ENCODE results near the gene SRCIN1.
"Not testable (repeated sequence)": the region's sequence is repeated elsewhere in the genome, so short reads cannot be mapped to it uniquely, and the experiment has no call there.

The SRCIN1 gene, protein sequence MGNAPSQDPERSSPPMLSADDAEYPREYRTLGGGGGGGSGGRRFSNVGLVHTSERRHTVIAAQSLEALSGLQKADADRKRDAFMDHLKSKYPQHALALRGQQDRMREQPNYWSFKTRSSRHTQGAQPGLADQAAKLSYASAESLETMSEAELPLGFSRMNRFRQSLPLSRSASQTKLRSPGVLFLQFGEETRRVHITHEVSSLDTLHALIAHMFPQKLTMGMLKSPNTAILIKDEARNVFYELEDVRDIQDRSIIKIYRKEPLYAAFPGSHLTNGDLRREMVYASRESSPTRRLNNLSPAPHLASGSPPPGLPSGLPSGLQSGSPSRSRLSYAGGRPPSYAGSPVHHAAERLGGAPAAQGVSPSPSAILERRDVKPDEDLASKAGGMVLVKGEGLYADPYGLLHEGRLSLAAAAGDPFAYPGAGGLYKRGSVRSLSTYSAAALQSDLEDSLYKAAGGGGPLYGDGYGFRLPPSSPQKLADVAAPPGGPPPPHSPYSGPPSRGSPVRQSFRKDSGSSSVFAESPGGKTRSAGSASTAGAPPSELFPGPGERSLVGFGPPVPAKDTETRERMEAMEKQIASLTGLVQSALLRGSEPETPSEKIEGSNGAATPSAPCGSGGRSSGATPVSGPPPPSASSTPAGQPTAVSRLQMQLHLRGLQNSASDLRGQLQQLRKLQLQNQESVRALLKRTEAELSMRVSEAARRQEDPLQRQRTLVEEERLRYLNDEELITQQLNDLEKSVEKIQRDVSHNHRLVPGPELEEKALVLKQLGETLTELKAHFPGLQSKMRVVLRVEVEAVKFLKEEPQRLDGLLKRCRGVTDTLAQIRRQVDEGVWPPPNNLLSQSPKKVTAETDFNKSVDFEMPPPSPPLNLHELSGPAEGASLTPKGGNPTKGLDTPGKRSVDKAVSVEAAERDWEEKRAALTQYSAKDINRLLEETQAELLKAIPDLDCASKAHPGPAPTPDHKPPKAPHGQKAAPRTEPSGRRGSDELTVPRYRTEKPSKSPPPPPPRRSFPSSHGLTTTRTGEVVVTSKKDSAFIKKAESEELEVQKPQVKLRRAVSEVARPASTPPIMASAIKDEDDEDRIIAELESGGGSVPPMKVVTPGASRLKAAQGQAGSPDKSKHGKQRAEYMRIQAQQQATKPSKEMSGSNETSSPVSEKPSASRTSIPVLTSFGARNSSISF

DNA sequence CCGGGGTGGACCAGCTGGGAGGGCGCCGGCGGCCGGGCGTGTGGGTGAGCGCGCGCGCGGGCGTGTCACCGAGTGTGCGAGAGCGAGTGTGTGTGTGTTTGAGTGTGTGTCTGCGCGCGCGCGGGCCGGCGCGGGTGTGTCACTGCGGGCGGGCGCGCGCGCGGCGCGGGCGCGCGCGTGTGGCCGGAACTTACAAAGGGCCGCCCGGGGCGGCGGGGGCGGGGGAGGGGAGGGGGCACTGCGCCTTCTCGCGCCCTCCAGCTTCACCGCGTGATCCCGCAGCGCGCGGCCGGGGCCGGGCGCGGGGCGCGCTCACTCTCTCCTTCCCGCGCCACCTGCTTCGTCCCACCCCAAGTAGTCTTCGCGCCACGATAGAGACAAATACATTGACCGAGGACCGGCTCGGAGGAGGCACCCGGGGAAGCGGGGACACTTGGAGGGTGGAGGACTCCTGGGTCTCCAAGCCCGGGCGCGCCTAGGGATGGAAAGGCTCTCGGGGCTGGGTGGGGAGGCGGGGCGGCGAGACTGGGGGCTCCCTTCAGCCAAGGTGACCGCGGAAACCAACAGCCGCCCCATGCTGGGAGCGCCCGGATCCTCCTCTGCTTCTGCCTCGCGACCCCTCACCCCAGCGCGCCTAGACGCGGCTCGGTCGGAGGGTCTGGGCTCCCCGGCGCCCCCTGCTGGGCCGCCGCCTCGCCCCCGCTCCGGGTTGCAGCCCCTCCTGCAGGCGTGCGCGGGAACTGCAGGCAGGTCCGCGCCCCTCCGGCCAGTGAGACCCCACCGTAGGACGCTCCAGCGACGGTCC is at the start of gene SRCIN1:
Gene SRCIN1, minus strand, starts transcription at position 112 of the 805 bp plus-strand sequence. CDS start 247 bp downstream, outside the sequence.
- no peak for DNase-seq

DNA sequence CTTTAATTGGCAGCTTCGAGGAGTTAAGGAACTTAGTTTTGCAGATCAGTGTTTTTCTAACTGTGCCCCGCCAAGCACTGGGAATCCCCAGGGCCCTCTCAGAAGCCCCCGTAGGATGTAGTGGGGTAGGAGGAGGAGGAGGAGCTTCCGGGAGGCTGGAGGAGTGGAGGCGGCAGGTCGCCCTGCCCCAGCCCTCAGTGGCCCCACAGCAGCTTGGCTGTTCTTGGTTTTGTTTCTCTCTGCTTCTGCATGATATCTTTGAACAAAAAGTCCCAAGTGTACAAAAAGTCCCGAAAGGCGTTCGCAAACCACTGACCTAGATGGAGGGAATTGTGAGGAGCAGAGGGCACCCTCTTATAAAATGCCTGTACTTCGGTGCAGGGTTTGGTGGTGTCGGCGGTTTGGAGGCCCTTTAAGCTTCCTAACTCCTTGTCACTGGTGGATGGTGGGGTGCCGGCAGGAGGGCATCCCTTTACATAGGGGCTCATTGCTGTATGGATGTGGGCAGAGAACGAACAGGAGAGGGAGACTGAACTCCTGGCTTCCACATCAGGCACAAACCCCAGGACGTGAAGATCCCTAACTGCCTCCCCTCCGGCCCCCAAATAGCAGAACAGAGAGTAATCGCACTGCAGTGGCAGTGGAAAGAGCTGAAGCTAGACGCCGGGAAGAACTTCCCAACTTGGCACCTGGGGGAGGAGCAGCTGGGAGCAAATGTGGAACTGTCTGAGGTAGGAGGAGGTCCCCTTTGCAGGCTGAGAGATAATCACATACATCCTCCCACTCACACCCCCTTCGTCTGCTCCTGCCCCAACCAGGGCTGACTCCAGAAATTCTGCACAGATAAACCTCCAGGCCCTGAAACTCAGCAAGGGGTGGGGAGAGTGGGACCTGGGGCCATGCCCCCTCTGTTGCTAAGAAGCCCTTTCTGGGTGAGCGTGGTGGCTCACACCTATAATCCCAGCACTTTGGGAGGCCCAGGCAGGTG is 49.0 kb upstream of the SRCIN1 start:
- peak in 1 of 2 donors; percentile 39 for DNase-seq

- no peak for DNase-seq
Measured at GRCh38 chr17:38653679-38654078, 47.9 kb upstream of the SRCIN1 start.

DNA sequence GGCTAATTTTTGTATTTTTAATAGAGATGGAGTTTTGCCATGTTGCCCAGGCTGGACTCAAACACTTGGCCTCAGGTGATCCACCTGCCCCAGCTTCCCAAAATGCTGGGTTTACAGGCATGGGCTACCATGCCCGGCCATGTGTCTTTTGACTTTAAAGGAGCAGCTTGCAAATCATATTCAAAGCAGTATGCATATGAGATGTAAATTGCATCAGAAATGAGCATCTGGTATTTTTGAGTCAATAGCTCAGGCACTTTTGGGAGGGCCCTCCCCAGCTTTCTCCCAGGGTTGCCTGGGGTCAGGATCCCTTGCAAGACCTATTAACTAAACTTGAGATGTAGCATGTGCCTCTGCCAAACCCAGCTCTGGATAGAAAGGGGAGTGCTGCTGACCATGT is 47.5 kb upstream of the SRCIN1 start:
- no peak for DNase-seq

DNA sequence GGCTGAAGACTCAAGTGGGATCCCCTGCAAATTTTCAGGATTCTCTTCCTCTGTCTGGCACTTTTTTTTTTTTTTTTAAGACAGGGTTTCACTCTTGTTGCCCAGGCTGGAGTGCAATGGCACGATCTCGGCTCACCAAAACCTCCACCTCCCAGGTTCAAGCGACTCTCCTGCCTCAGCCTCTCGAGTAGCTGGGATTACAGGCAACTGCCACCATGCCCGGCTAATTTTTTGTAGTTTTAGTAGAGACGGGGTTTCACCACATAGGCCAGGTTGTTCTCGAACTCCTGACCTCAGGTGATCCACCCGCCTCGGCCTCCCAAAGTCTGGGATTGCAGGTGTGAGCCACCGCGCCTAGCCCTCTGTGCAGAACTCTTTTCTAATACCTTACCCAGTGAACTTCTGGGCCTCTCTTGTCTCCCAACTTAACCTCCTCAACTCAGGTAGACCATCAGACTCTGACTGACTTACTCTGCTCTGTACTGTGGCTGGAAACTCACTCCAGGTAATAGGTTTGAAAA is 45.0 kb upstream of the SRCIN1 start:
- not testable (repeated sequence) for DNase-seq

DNA sequence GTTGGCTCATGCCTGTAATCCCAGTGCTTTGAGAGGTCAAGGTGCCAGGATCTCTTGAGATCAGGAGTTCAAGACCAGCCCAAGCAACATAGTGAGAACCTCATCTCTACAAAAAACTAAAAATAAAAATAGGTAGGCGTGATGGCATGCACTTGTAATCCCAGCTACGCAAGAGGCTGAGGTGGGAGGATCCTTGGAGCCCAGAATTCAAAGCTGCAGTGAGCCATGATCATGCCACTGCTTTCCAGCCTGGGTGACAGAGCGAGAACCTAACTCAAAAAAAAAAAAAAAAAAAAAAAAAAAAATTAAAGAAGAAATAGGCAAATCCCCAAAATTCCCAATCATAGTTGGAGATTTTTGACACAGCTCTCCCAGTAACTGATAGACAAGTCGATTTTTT is 32.2 kb upstream of the SRCIN1 start:
- peak in 1 of 2 donors; percentile 22 for DNase-seq

- no peak for DNase-seq
Measured at GRCh38 chr17:38636054-38636453, 30.3 kb upstream of the SRCIN1 start.

DNA sequence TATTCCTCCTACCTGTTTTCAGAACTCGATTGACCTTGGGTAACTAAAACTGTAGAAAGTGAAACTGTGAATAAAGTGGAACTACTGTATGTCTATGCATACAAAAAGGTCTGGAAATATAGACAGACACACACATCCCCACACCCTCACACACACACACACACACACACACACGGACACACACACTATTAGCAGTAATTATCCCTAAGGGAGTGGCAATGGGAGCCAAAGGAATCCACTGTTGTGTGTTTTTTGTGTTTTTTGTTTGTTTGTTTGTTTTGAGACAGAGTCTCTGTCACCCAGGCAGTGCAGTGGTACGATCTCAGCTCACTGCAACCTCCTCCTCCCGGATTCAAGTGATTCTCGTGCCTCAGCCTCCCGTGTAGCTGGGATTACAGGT is 26.6 kb upstream of the SRCIN1 start:
- DNase-seq = no peak

DNA sequence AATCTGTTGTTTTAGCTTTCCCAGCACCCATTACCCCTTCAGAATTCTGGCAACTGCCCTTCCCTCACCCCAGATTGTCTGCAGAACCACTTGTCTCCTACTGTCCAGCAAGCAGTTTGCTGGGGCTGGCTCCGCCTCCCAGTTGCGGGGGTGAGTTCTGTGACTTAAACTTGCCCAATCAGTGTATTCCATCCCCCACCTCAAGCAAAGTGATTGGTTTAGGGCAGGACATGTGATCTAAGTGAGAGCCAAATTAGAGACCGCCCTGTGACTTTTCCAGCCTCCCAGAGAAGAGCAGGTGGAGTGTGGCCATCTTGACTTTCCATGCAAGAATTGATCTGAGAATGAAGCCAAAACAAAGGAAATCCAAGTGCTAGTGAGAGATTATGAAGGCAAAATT is 22.7 kb upstream of the SRCIN1 start:
- DNase-seq = no peak

DNA sequence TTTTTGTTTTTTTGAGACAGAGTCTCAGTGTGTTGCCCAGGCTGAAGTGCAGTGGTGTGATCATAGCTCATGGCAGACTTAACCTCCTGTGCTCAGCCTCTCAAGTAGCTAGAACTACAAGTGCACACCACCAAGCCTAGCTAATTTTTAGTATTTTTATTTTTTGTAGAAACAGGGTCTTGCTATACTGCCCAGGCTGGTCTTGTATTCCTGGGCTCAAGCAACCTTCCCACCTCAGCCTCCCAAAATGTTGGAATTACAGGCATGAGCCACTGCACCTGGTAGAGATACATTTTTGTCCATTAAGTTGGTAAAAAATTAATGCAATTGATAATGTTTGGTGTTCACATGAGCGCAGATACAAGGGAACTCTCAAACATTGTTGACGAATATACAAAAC is 22.2 kb upstream of the SRCIN1 start:
- no peak for DNase-seq

GRCh38 chr17:38626606-38627226 is 21.0 kb upstream of the SRCIN1 start:
- DNase-seq = not testable (repeated sequence)

GRCh38 chr17:38625482-38625881 is 19.7 kb upstream of the SRCIN1 start:
- no peak for DNase-seq

DNA sequence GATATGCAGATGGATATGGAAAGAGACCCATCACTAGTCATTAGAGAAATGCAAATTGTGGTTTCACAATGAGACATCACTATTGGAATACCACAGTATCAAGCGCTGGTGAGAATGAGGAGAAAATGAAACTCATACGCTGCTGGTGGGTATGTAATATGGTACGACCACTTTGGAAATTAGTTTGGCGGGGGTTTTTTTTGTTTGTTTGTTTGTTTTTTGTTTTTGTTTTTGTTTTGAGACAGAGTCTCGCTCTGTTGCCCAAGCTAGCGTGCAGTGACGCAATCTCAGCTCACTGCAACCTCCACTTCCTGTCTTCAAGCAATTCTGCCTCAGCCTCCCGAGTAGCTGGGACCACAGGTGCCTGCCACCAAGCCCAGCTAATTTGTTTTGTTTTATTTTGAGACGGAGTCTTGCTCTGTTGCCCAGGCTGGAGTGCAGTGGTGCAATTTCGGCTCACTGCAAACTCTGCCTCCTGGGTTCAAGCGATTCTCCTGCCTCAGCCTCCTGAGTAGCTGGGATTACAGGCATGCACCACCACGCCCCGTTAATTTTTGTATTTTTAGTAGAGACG is 19.1 kb upstream of the SRCIN1 start:
- DNase-seq = not testable (repeated sequence)

DNA sequence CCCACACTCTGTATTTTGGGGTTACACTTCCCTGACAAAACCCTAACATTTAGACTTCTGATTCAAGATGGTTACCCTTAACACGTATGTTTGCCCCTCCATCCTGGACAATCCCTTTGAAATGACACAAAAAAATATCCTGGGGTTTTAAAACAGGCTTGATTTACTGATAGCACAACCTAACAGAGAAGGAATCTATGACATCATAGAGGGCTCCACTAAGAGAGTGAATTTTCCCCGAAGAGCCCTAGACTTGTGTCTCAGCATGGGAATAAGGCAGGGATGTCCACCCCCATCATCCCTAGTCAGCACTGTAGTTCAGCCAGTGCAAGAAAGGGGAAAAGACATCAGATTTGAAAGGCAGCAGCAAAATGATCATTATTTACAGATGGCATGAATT is 15.8 kb upstream of the SRCIN1 start:
- no peak for DNase-seq

DNA sequence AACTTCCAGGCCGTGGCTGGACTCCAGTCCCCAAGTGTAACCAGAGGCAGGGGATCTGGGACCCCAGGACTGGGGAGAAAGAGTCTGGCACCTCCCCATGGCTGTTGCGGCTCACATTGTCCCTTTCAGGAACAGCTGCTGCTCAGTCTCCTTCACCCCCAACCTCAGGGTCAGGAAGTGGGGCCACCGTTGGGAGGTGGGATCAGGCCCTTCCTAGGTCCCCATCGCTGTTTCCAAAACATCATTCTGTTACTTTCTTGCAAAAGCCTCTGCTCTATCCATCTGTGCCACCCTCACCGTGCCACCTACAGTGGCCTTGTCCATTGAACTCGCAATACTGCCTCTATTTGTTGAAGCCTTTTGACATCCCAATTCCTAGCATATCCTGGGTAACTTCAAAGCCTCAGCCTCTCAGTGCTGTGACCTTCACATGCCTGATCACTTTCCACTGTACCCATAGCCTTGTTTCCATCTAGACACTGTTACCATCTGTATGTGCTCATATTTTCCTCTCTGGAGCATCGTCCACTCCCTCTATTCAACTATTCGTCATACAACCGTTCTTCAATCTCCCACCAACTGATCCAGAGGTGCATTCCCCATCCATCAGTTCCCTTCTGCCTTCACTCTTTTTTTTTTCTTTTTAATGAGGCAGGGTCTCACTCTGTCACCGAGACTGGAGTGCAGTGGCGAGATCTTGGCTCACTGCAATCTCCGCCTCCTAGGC is 15.0 kb upstream of the SRCIN1 start:
- DNase-seq = no peak

- no peak for DNase-seq
Measured at GRCh38 chr17:38619937-38620550, 14.3 kb upstream of the SRCIN1 start.

DNA sequence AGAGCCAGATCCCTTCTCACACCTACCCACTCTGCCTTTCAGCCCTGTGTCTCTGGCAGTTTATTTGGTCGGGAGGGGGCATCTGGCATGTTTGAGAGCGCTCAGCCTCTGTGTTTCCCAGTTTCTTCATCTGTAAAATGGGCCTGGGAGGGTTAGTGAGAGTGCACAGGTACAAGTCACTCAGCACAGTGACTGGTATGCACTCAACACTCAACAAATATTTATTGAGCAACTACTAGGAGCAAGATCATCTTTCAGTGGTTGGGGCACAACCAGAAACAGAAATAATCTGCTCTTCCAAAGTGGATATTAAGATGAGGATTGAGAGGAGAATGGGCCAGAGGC is 13.7 kb upstream of the SRCIN1 start:
- no peak for DNase-seq

DNA sequence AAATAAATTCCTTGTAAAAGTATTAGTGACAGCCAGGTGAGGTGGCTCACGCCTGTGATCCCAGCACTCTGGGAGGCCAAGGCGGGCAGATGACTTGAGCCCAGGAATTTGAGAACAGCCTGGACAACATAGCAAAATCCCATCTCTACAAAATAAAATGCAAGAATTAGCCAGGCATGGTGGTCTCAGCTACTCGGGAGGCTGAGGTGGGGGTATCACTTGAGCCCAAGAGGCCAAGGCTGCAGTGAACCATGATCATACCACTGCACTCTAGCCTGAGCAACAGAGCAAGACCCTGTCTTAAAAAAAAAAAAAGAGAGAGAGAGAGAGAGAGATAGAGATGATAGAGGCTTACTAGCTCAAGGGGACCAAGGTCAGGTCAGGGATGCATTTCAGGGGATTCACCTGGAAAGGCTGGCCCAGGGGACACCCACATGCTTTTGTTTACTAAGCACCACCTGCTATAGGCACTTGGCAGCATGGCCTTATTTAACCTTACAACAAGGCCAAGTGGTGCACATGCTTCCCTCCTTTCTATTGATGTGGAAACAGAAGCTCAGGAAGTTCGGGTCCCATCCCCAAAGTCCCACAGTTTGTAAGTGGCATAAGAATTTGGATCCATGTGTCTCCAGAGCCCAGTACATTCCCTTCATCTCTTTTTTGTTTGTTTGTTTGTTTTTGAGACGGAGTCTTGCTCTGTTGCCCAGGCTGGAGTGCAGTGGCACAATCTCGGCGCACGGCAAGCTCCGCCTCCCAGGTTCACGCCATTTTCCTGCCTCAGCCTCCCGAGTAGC is 12.4 kb upstream of the SRCIN1 start:
- no peak for DNase-seq

All from inflammatory macrophage treated with lipopolysaccharide for 1 hour (primary cell).